Measurements from ENCODE around the gene R3HDM2.

GRCh38 chr12:57458665-57459054 is 27.8 kb upstream of the R3HDM2 start:
- TF ChIP-seq YY1 (IDR thresholded peaks at IDR 0.05) (peak; percentile 47), CTCF (IDR thresholded peaks at IDR 0.05; ENCODE audit: low read depth, low read length, missing input control) (no peak), REST (IDR thresholded peaks at IDR 0.05) (peak; percentile 59), ATF3 (IDR thresholded peaks at IDR 0.05) (no peak), EGR1 (IDR thresholded peaks at IDR 0.05; ENCODE audit: low read depth in 2 of 2) (no peak)

All from liver (tissue), 3 donors.